Measurements from ENCODE around the gene ATXN2L.

DNA sequence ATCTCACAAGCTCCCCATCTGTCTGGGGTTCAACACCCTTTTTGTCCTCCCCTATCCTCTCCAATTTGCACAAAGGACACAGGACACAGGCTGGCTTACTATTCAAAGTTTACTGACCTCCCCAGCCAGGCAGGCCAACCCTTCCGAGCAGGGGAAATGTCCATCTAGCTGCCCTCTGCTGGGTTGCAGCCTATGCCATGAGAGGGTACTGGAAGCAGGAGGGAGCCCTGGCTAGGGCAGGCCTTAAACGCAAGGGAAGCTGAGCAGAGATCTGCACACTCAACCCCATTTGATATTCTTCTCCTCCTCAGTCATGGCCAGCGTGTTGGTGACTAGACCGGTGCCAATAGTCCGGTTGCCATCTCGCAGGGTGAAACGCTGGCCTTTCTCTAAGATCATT is 19.9 kb downstream of the ATXN2L start:
- no peak for TF ChIP-seq POLR2AphosphoS5 (IDR thresholded peaks at IDR 0.05)
- TF ChIP-seq, protein P1, sequence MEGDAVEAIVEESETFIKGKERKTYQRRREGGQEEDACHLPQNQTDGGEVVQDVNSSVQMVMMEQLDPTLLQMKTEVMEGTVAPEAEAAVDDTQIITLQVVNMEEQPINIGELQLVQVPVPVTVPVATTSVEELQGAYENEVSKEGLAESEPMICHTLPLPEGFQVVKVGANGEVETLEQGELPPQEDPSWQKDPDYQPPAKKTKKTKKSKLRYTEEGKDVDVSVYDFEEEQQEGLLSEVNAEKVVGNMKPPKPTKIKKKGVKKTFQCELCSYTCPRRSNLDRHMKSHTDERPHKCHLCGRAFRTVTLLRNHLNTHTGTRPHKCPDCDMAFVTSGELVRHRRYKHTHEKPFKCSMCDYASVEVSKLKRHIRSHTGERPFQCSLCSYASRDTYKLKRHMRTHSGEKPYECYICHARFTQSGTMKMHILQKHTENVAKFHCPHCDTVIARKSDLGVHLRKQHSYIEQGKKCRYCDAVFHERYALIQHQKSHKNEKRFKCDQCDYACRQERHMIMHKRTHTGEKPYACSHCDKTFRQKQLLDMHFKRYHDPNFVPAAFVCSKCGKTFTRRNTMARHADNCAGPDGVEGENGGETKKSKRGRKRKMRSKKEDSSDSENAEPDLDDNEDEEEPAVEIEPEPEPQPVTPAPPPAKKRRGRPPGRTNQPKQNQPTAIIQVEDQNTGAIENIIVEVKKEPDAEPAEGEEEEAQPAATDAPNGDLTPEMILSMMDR (IDR thresholded peaks at IDR 0.05) = no peak

All from esophagus muscularis mucosa (tissue), 3 donors.